DND-41 (cell line): Measurements from ENCODE around the gene GSC.

Experiments used
- CTCF ChIP-seq: IDR thresholded peaks from 2 replicates; pipeline ENCODE4 v1.5.1; 2012; ENCODE audit warnings: borderline replicate concordance, low read length, moderate library complexity, mild to moderate bottlenecking; ENCODE audit not compliant: poor library complexity, severe bottlenecking; ENCODE audit errors: extremely low read depth
- EZH2 ChIP-seq: IDR thresholded peaks from 3 replicates; pipeline ENCODE4 v1.6.1; 2012; ENCODE audit warnings: borderline replicate concordance, low read depth, mild to moderate bottlenecking, moderate library complexity, low read length, inconsistent platforms; ENCODE audit not compliant: severe bottlenecking

DNA sequence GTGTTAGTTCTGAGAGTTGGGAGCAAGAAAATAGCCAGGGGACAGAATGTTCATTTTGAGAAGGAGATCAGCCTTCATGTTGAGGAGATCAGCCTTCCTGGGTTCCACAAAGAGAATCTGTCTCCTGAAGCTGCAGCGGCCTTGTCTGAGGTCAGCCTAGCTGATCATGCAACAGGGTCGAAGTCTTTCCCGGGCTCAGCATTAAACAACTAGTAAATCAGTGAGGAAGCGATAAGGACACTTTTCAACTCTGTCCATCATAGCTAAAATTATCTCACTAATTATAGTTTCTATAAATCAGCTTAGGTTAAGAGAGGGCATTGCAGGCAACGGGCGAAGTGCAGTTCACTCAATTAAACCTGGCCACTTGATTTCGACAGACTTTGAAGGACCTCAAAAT, 7.5 kb downstream of the GSC start:
- no peak for TF ChIP-seq CTCF
- TF ChIP-seq EZH2, result no peak
